Hepatocyte (in vitro differentiated cells): ENCODE results near the gene WDFY4. TPM values are rescaled to one million over a fixed set of nuclear protein-coding genes. Genes with fewer than 3 reads are reported as not detected.

Source experiments
- DNase-seq: peaks from one replicate; pipeline ENCODE4 v3.0.0-alpha.2; 2016; ENCODE audit warnings: low spot score
- H2AFZ ChIP-seq: fragments of 200-600 bp; sonication (generic); 2 replicates; pipeline ENCODE4 v1.6.0; 2016; ENCODE audit warnings: antibody characterized with exemption, mild to moderate bottlenecking
- H3K27ac ChIP-seq: fragments of 200-600 bp; sonication (generic); 2 replicates; pipeline ENCODE4 v1.5.1; 2016; ENCODE audit warnings: mild to moderate bottlenecking
- H3K27me3 ChIP-seq: fragments of 200-600 bp; sonication (generic); 2 replicates; pipeline ENCODE4 v1.6.1; 2016
- H3K36me3 ChIP-seq: fragments of 200-600 bp; sonication (generic); replicated peaks from 2 replicates; pipeline ENCODE4 v1.5.1; 2016; ENCODE audit warnings: low read depth; ENCODE audit not compliant: insufficient read depth
- H3K4me1 ChIP-seq: fragments of 200-600 bp; sonication (generic); 2 replicates; pipeline ENCODE4 v1.5.1; 2016; ENCODE audit warnings: mild to moderate bottlenecking, moderate library complexity; ENCODE audit not compliant: insufficient read depth
- H3K4me2 ChIP-seq: fragments of 200-600 bp; sonication (generic); 2 replicates; pipeline ENCODE4 v1.6.0; 2016
- H3K4me3 ChIP-seq: fragments of 200-600 bp; sonication (generic); 2 replicates; pipeline ENCODE4 v1.5.1; 2016; ENCODE audit warnings: mild to moderate bottlenecking
- H3K79me2 ChIP-seq: fragments of 200-600 bp; sonication (generic); 2 replicates; pipeline ENCODE4 v1.6.0; 2017; ENCODE audit warnings: mild to moderate bottlenecking
- H3K9me2 ChIP-seq: fragments of 200-600 bp; sonication (generic); replicated peaks from 2 replicates; pipeline ENCODE4 v1.6.0; 2017; ENCODE audit warnings: mild to moderate bottlenecking; ENCODE audit not compliant: insufficient read depth
- H3K9me3 ChIP-seq: fragments of 200-600 bp; sonication (generic); 2 replicates; pipeline ENCODE4 v1.5.1; 2016; ENCODE audit warnings: low read depth, mild to moderate bottlenecking
- H4K20me1 ChIP-seq: fragments of 200-600 bp; sonication (generic); 2 replicates; pipeline ENCODE4 v1.6.0; 2016; ENCODE audit warnings: mild to moderate bottlenecking; ENCODE audit not compliant: insufficient read depth, poor library complexity, severe bottlenecking
- CTCF ChIP-seq: fragments of 200-600 bp; sonication (generic); IDR thresholded peaks from 2 replicates; pipeline ENCODE4 v1.5.1; 2016; ENCODE audit warnings: antibody characterized with exemption, mild to moderate bottlenecking; ENCODE audit not compliant: poor library complexity
- EZH2 ChIP-seq: fragments of 200-600 bp; sonication (generic); IDR thresholded peaks from 2 replicates; pipeline ENCODE4 v1.6.1; 2016; ENCODE audit warnings: antibody characterized with exemption, mild to moderate bottlenecking, borderline replicate concordance
- EZH2phosphoT487 ChIP-seq: fragments of 200-600 bp; sonication (generic); IDR thresholded peaks from one replicate; pipeline ENCODE4 v1.6.1; 2018; ENCODE audit warnings: antibody characterized with exemption, mild to moderate bottlenecking, low read depth, moderate library complexity; ENCODE audit not compliant: unreplicated experiment, severe bottlenecking
- WGBS: methylation state at CpG from one replicate; pipeline ENCODE4 v1.1.6; 2016; ENCODE audit warnings: low lambda C conversion rate; ENCODE audit errors: missing lambda C conversion rate; 5-methylcytosine and 5-hydroxymethylcytosine counted together
- polyA plus RNA-seq: library from polyadenylated mRNA; unstranded; fragments of >200 nt; fragmentation: Nextera tagmentation; extraction: Ambion mirVana; gene quantifications from 2 replicates; pipeline ENCODE4 v1.2.1, GENCODE V29; 2016
- total RNA-seq: library from RNA; depleted of rRNA; stranded (reverse); fragments of >200 nt; gene quantifications from 2 replicates; pipeline ENCODE4 v1.2.3, GENCODE V29; 2014

Gene WDFY4
- total and polyA plus RNA-seq, 2 experiments from 2014 or later, result 0.43 to 0.91 TPM

GRCh38 chr10:48700493-48700892, 15.8 kb downstream of the WDFY4 start:
- TF ChIP-seq EZH2, result no peak
- TF ChIP-seq EZH2phosphoT487, result no peak
- no peak for TF ChIP-seq CTCF
- no peak overlapping the region for H3K4me3 ChIP-seq
- no peaks in the 10 kb centered on the region for H3K27me3 ChIP-seq
- H3K27ac ChIP-seq, result no peak overlapping the region
- no peaks in the 10 kb centered on the region for H3K4me1 ChIP-seq
- no peaks in the 10 kb centered on the region for H3K79me2 ChIP-seq
- H4K20me1 ChIP-seq, result no peaks in the 10 kb centered on the region
- H3K4me2 ChIP-seq, result no peak overlapping the region
- no peak overlapping the region for H2AFZ ChIP-seq
- no peaks in the 10 kb centered on the region for H3K9me3 ChIP-seq
- H3K9me2 ChIP-seq, result no peaks in the 10 kb centered on the region
- H3K36me3 ChIP-seq, result no peaks in the 10 kb centered on the region
- DNase-seq, result no peak
- WGBS, result 84% methylated on average over 9 of the region's 9 CpGs

DNA sequence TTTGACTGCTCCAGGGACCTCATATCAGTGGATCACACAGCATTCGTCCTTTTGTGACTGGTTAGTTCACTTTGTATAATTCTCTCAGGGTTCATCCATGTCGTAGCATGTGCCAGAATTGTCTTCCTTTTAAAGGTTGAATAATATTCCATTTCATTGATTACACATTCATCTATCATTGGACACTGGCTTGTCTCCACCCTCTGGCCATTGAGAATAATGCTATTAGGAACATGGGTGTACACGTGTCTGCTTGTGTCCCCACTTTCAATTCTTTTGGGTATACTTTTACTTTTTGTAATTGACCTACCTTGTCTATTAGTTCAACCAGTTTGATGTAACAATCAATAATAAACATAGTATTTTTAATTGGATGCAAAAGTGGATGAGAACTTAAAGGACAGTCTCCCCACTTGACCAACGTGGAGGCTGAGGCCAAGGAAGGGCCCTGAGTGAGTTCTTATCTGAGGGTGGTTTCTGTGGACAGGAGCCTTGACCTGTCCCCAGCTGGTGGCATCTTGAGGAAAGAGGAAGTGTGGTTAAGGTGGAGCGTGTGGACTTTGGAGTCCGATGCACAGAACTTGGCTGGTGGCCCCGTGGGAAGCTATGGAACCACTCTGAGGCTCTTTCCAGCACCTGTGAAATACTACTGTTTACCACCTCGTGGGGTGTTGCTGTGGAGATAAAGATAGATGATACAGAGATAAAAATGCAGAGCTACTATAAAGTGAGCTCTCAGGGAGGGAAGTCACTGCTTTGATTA, 16.6 kb downstream of the WDFY4 start:
- Histone ChIP-seq H3K4me3 (no peak overlapping the region), H3K27ac (no peak overlapping the region), H2AFZ (no peak overlapping the region), H3K27me3 (peaks cover 3% of the 10 kb centered on the region), H3K4me2 (no peak overlapping the region), H3K9me2 (no peaks in the 10 kb centered on the region), H3K4me1 (no peaks in the 10 kb centered on the region), H3K36me3 (no peaks in the 10 kb centered on the region), H4K20me1 (no peaks in the 10 kb centered on the region), H3K79me2 (no peaks in the 10 kb centered on the region), H3K9me3 (no peaks in the 10 kb centered on the region)
- WGBS, result 73% methylated on average over 8 of the region's 8 CpGs
- no peak for TF ChIP-seq EZH2
- TF ChIP-seq CTCF, result no peak
- no peak for TF ChIP-seq EZH2phosphoT487
- DNase-seq, result no peak

- TF ChIP-seq EZH2phosphoT487 (no peak), EZH2 (no peak), CTCF (no peak)
- Histone ChIP-seq H3K27ac (no peak overlapping the region), H3K4me2 (no peak overlapping the region), H3K36me3 (no peaks in the 10 kb centered on the region), H2AFZ (no peak overlapping the region), H4K20me1 (no peaks in the 10 kb centered on the region), H3K27me3 (peaks cover 4% of the 10 kb centered on the region), H3K9me2 (no peaks in the 10 kb centered on the region), H3K79me2 (no peaks in the 10 kb centered on the region), H3K4me1 (no peaks in the 10 kb centered on the region), H3K4me3 (no peak overlapping the region), H3K9me3 (no peaks in the 10 kb centered on the region)
- DNase-seq, result no peak
Observed at GRCh38 chr10:48701941-48702340, 17.3 kb downstream of the WDFY4 start.
